OCI-LY7 (cell line): Measurements from ENCODE around the gene SHC2.

ENCODE experiments used
- EZH2phosphoT487 ChIP-seq: fragments of 200-600 bp; sonication (generic); IDR thresholded peaks from 2 replicates; pipeline ENCODE4 v1.6.1; 2018; ENCODE audit warnings: low read depth, borderline replicate concordance, mild to moderate bottlenecking, mixed run types, antibody characterized with exemption, low read length, moderate library complexity, mixed read lengths
- TF ChIP-seq, protein P1 (sequence below): fragments of 200-600 bp; sonication (generic); conservative IDR thresholded peaks from 2 replicates; pipeline ENCODE4 v1.5.1; 2014; ENCODE audit warnings: mild to moderate bottlenecking, antibody characterized with exemption, low read length, moderate library complexity, mixed read lengths

DNA sequence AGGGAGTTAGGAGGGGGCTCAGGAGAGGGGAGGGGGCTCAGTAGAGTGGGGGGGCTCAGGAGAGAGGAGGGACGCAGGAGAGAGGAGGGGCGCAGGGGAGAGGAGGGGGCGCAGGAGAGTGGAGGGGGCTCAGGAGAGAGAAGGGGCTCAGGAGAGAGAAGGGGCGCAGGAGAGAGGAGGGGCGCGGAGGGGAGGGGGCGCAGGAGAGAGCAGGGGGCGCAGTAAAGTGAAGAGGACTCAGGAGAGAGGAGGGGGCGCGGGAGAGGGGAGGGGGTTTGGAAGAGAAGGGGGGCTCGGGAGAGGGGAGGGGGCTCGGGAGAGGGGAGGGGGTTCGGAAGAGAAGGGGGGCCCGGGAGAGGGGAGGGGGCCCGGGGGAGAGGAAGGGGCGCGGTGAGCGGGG, 36.2 kb upstream of the SHC2 start:
- TF ChIP-seq, protein P1, sequence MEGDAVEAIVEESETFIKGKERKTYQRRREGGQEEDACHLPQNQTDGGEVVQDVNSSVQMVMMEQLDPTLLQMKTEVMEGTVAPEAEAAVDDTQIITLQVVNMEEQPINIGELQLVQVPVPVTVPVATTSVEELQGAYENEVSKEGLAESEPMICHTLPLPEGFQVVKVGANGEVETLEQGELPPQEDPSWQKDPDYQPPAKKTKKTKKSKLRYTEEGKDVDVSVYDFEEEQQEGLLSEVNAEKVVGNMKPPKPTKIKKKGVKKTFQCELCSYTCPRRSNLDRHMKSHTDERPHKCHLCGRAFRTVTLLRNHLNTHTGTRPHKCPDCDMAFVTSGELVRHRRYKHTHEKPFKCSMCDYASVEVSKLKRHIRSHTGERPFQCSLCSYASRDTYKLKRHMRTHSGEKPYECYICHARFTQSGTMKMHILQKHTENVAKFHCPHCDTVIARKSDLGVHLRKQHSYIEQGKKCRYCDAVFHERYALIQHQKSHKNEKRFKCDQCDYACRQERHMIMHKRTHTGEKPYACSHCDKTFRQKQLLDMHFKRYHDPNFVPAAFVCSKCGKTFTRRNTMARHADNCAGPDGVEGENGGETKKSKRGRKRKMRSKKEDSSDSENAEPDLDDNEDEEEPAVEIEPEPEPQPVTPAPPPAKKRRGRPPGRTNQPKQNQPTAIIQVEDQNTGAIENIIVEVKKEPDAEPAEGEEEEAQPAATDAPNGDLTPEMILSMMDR: no peak
- no peak for TF ChIP-seq EZH2phosphoT487
